NOMO-1 (cell line): ENCODE measurements around the gene DUSP5.
A peak's percentile ranks its signal among the peaks of the same experiment; 100 is the strongest.
"Not testable (repeated sequence)": the region's sequence is repeated elsewhere in the genome, so short reads cannot be mapped to it uniquely, and the experiment has no call there.

ENCODE experiments used
- DNase-seq, 2 experiments: peaks; one replicate each; lab custom pipeline; 2025; ENCODE audit not compliant: unreplicated experiment in 2 of 2; lab: John Stamatoyannopoulos, UW

DUSP5 gene

GRCh38 chr10:110497438-110498086 lies at the start of gene DUSP5:
DUSP5 (plus strand) TSS chr10:110497907; CDS start chr10:110498122, 215 bp downstream.
- peak; percentile 90 to 96 for DNase-seq

GRCh38 chr10:110448682-110449418 lies 48.9 kb upstream of the DUSP5 start:
- DNase-seq, result peak in 1 of 2 experiments; percentile 10

- no peak for DNase-seq
Measured at GRCh38 chr10:110455446-110455845, 42.3 kb upstream of the DUSP5 start.

- DNase-seq, result no peak
Measured at GRCh38 chr10:110456046-110456445, 41.7 kb upstream of the DUSP5 start.

GRCh38 chr10:110456523-110457091 lies 41.1 kb upstream of the DUSP5 start:
- no peak for DNase-seq

- DNase-seq, result no peak
Measured at GRCh38 chr10:110457851-110458250, 39.9 kb upstream of the DUSP5 start.

GRCh38 chr10:110458266-110458920 lies 39.3 kb upstream of the DUSP5 start:
- no peak for DNase-seq

GRCh38 chr10:110459600-110459999 lies 38.1 kb upstream of the DUSP5 start:
- no peak for DNase-seq

- DNase-seq, result no peak
Measured at GRCh38 chr10:110460111-110460809, 37.4 kb upstream of the DUSP5 start.

- no peak for DNase-seq
Measured at GRCh38 chr10:110461088-110461487, 36.6 kb upstream of the DUSP5 start.

GRCh38 chr10:110461530-110461929 lies 36.2 kb upstream of the DUSP5 start:
- DNase-seq, result no peak

- DNase-seq, result no peak
Measured at GRCh38 chr10:110462166-110463095, 35.3 kb upstream of the DUSP5 start.

GRCh38 chr10:110468258-110468657 lies 29.4 kb upstream of the DUSP5 start:
- not testable (repeated sequence) for DNase-seq

- not testable (repeated sequence) for DNase-seq
Measured at GRCh38 chr10:110470541-110470940, 27.2 kb upstream of the DUSP5 start.

GRCh38 chr10:110471566-110472139 lies 26.1 kb upstream of the DUSP5 start:
- DNase-seq, result no peak

GRCh38 chr10:110474017-110474416 lies 23.7 kb upstream of the DUSP5 start:
- no peak for DNase-seq

GRCh38 chr10:110474826-110475225 lies 22.9 kb upstream of the DUSP5 start:
- DNase-seq, result no peak

- no peak for DNase-seq
Measured at GRCh38 chr10:110475722-110476515, 21.8 kb upstream of the DUSP5 start.

- DNase-seq, result no peak
Measured at GRCh38 chr10:110479710-110480109, 18.0 kb upstream of the DUSP5 start.
